LNCaP clone FGC (cell line): ENCODE data around the gene EREG.

Experiments used
- DNase-seq: peaks from one replicate; pipeline ENCODE4 v3.0.0-alpha.2; 2011; ENCODE audit warnings: low read depth
- H3K4me3 ChIP-seq: 2 replicates; pipeline ENCODE4 v1.5.1; 2011; ENCODE audit warnings: mild to moderate bottlenecking, low read depth, low read length, control low read depth
- TF ChIP-seq, protein P1 (sequence below): IDR thresholded peaks from 2 replicates; pipeline ENCODE4 v1.5.1; 2012; ENCODE audit warnings: mild to moderate bottlenecking; ENCODE audit not compliant: control insufficient read depth, insufficient read depth; ENCODE audit errors: extremely low read depth

The EREG gene

DNA sequence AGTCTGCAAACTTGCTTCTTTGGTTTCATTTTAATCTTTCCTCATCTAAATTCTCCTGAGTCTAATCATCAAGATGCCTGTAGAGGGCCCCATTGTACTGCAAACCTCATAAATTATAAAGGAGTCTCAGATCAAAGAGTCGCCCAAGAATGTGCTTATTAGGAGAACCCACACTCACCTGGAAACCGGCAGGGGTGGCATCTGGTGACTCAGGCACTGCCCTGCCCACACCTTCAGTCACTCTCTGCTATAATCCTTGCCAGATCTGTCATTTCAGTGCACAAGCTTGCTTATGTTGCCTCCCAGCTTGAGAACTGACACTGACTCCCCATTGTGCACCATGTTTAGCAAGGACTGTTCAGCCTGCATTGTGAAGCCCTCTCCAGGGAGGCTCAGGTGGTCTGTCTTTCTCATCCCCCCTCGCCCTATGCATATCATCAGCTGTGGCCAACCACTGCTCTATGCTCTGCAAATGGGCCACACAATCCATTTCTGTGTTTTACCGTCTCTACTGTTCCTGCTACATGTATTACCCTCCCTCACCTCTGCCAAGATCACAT, 44.3 kb upstream of the EREG start:
- peak; percentile 41 for DNase-seq
- TF ChIP-seq, protein P1, sequence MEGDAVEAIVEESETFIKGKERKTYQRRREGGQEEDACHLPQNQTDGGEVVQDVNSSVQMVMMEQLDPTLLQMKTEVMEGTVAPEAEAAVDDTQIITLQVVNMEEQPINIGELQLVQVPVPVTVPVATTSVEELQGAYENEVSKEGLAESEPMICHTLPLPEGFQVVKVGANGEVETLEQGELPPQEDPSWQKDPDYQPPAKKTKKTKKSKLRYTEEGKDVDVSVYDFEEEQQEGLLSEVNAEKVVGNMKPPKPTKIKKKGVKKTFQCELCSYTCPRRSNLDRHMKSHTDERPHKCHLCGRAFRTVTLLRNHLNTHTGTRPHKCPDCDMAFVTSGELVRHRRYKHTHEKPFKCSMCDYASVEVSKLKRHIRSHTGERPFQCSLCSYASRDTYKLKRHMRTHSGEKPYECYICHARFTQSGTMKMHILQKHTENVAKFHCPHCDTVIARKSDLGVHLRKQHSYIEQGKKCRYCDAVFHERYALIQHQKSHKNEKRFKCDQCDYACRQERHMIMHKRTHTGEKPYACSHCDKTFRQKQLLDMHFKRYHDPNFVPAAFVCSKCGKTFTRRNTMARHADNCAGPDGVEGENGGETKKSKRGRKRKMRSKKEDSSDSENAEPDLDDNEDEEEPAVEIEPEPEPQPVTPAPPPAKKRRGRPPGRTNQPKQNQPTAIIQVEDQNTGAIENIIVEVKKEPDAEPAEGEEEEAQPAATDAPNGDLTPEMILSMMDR = peak; percentile 56
- H3K4me3 ChIP-seq = no peak overlapping the region

DNA sequence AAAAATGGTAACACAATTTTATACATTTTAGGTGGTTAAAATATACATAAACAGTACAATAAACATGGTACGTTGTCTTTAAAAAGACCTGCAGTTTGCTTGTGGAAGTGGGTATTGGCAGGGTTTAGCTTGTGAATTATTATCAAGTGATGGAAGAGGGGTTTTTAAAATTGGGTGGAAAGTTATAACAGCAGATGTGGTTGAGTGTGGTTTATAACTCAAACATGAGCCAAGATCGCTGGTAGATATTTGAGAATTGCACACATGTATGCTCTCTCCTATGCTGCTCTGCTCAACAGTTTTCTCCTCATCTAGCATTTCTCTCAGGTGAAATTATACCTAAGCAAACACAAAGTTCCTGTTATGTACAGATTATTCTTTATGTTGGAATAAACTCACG, 42.6 kb upstream of the EREG start:
- TF ChIP-seq, protein P1 = no peak
- H3K4me3 ChIP-seq = no peak overlapping the region
- no peak for DNase-seq

DNA sequence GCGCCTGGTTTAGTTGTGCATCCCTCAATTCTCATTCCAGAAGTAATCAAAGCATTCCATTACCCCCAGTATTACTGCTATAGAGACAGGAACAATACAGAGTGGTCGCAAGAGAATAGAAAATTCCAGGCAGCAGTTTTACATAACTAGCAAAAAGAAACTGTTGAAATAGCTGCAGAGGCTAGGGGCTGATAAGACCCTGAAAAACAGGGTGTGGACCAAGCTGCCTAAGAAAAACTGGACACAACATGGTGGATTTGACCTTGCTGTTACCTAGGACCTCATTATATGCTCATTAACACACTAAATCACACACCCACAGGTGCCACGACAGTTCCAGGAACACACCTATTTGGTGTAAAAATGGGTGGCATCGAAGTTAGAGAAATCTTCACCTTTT, 41.3 kb upstream of the EREG start:
- DNase-seq = no peak
- TF ChIP-seq, protein P1 = no peak

DNA sequence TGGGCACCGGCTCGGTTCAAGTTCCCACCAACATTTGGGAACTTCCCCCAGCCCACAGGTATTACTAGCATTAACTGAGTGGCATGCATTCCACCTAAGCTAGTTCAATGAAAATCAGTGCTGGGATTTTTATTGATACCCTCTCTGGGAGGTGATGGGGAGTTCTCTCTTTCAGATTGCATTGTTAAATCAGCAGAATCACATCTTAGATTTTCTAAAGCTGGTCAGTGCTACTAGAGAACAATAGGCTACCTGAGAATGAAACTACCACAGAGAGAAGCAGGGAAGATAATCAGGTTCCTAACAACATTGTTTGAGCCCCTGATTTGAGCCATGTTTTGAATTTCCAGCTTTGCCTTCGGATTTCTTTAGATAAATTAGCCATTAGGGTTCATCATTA, 40.7 kb upstream of the EREG start:
- TF ChIP-seq, protein P1 = no peak

More for the DNA sequence above, 41.3 kb upstream of the EREG start:
- H3K4me3 ChIP-seq = no peak overlapping the region

DNA sequence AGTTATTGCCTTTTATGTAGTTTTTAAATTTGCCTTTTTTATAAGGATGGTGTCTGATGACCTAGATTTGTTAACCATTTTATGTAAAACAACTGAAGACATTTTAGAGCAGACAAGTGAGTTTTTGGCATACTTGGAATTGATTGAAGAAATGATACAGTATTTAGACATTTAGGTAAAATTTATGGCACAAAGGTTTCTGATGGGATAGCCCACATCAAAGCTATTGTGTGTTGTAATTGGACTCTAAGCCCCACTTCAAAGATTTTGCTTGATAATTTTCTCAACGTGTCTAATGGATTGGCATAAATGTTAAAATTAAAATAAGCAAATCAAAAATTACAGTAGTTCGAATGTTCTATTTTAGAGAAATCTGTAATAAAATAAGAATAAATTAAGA, 39.1 kb upstream of the EREG start:
- DNase-seq = no peak
- TF ChIP-seq, protein P1 = no peak
- no peak overlapping the region for H3K4me3 ChIP-seq

More for the DNA sequence above, 40.7 kb upstream of the EREG start:
- no peak for DNase-seq
- no peak overlapping the region for H3K4me3 ChIP-seq

DNA sequence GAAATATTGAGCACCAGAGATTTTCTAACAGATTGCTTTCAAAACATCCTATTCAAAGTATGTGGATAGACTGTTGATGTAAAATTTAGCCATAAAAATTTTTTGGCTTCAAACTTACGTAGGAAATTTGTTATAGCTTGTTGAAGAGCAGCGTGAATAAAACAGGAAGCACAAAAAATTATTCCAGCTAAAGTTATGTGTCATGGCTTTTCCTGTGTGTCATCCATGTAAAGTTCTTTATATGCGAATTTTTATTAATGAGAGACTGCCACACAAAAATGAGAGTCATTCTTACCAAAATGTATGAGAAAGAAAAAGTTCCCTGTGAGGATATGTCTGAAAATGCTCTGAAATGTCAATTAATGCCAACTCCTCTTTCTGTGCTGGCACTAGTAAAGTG, 37.2 kb upstream of the EREG start:
- DNase-seq = no peak
- TF ChIP-seq, protein P1 = no peak
- H3K4me3 ChIP-seq = no peak overlapping the region

DNA sequence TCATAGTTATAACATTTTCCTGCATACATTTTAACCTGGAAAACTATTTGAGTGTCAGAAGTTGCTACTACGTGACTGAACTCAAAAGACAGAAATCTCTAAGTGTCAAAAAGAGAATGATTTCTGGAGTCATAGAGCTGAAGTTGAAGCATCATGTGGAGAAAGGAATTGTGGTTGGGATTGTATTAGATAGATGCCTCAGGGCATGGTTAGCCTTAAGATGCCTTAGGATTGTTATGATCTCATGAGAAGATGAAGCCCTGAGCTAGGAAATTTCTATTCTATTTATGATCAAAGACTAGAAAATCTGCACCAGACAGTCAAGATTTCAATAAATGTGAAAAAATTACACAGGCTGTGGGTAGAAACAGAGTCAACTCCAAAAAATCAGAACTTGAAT, 36.4 kb upstream of the EREG start:
- no peak overlapping the region for H3K4me3 ChIP-seq
- DNase-seq = no peak
- TF ChIP-seq, protein P1 = no peak
